ENCODE data around the gene CEP112.

DNA sequence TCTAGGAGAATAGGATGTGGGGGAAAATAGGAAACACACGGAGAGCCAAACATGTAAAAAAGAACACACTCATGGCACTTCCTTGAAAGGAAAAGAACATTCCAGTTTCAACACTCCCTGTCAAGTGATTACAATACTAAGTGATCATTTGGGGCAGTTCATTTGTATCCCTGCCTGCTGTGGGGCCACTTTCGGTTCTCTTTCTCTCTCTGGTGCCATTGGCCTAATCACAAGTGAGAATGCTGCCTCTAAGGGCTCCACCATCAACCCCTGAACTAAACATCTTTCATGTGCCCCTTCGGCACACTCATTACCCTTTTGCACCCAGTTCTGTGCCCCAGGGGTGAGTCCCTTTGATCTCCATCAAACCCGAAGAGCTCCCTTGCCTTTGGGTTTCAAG lies 197.3 kb downstream of the CEP112 start:
- TF ChIP-seq, protein P1, sequence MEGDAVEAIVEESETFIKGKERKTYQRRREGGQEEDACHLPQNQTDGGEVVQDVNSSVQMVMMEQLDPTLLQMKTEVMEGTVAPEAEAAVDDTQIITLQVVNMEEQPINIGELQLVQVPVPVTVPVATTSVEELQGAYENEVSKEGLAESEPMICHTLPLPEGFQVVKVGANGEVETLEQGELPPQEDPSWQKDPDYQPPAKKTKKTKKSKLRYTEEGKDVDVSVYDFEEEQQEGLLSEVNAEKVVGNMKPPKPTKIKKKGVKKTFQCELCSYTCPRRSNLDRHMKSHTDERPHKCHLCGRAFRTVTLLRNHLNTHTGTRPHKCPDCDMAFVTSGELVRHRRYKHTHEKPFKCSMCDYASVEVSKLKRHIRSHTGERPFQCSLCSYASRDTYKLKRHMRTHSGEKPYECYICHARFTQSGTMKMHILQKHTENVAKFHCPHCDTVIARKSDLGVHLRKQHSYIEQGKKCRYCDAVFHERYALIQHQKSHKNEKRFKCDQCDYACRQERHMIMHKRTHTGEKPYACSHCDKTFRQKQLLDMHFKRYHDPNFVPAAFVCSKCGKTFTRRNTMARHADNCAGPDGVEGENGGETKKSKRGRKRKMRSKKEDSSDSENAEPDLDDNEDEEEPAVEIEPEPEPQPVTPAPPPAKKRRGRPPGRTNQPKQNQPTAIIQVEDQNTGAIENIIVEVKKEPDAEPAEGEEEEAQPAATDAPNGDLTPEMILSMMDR (IDR thresholded peaks at IDR 0.05; ENCODE audit: poor library complexity, severe bottlenecking), result no peak
- no peak for TF ChIP-seq EZH2 (IDR thresholded peaks at IDR 0.05; ENCODE audit: borderline replicate concordance, insufficient read depth, low read length, poor library complexity, severe bottlenecking)
- TF ChIP-seq TAF1 (IDR thresholded peaks at IDR 0.05; ENCODE audit: low read depth), result no peak
- no peak for TF ChIP-seq RAD21 (conservative IDR thresholded peaks at IDR 0.05)
- no peak for TF ChIP-seq POLR2AphosphoS5 (IDR thresholded peaks at IDR 0.05)

Data from neural cell (in vitro differentiated cells).